Stimulated activated CD4-positive, alpha-beta T cell treated with anti-CD3 and anti-CD28 coated beads, Interleukin-4, amount 100 ng/mL, for 24 hours (primary cell): Measurements from ENCODE around the gene NPEPPS.
A peak's percentile ranks its signal among the peaks of the same experiment; 100 is the strongest.

Experiments
- DNase-seq: peaks from one replicate; pipeline ENCODE4 v3.0.0-alpha.2; 2020

The NPEPPS gene

GRCh38 chr17:47634870-47635269 lies 104.0 kb downstream of the NPEPPS start:
- no peak for DNase-seq

- no peak for DNase-seq
Measured at GRCh38 chr17:47635734-47636133, 104.8 kb downstream of the NPEPPS start.

DNA sequence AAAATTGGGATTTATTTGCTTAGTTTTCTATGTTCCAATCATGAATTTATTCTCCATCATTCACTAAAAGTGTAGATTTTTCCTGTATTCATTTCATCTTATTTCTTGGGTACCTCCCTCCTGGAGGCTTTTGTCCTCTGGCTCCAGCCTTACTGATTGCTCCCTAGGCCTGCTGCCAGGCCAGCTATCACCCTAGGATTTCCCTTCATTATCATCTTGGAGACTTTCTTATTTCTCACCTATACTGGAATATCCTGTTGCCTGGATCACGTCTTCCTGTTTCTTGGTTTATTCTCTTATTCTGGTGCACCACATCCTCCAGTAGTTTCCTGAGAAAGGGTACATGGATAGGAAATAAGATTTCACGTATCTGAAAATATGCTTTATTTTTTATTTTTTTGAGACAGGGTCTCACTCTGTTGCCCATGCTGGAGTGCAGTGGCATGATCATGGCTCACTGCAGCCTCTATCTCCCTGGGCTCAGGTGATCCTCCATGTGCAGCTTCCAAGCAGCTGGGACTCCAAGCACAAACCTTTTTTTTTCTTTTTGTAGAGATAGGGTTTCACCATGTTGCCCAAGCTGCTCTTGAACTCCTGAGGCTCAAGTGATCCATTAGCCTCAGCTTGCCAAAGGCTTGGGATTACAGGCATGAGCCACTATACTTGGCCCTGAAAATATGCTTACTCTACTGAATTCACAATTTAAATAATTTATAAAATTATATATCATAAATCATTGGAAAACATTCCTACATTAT lies 105.5 kb downstream of the NPEPPS start:
- no peak for DNase-seq

- no peak for DNase-seq
Measured at GRCh38 chr17:47638903-47639302, 108.0 kb downstream of the NPEPPS start.

GRCh38 chr17:47640076-47640475 lies 109.2 kb downstream of the NPEPPS start:
- no peak for DNase-seq

- no peak for DNase-seq
Measured at GRCh38 chr17:47641202-47641601, 110.3 kb downstream of the NPEPPS start.

DNA sequence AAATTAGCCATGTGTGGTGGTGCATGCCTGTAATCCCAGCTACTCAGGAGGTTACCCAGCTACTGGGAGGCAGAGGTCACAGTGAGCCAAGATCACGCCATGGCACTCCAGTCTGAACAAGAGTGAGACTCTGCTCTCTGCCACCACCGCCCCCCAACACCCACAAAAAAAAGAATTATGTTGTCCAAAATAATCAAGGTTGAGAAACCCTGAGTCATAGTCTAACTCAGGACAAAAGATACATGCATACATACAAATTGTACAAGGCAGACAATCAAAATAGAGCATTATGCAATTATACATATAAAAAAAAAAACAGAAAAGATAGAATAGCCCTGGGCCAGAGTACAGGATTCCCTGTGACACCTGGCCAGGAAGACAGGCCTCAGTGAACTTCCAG lies 112.2 kb downstream of the NPEPPS start:
- no peak for DNase-seq

DNA sequence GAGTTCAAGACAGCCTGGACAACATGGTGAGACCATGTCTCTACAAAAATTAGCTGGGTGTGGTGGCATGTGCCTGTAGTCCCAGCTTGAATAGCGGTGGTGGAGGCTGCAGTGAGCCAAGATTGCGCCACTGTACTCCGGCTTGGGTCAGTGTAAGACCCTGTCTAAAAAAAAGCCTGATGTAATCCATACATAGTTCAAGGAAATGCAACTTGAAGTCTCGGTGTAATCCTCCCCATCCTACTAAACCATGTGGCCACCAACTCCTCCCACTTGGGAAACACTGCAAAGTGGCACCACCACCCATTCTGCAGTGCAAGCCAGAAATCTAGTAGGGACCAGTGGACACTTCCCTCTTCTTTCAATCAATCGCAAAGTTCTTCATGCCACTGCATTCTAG lies 113.4 kb downstream of the NPEPPS start:
- no peak for DNase-seq

GRCh38 chr17:47649153-47649971 lies 118.5 kb downstream of the NPEPPS start, which contains the start of gene KPNB1:
Gene KPNB1, plus strand, starts transcription at chr17:47649919. Its CDS starts 326 bp downstream, at chr17:47650245.
- DNase-seq = peak; percentile 98

DNA sequence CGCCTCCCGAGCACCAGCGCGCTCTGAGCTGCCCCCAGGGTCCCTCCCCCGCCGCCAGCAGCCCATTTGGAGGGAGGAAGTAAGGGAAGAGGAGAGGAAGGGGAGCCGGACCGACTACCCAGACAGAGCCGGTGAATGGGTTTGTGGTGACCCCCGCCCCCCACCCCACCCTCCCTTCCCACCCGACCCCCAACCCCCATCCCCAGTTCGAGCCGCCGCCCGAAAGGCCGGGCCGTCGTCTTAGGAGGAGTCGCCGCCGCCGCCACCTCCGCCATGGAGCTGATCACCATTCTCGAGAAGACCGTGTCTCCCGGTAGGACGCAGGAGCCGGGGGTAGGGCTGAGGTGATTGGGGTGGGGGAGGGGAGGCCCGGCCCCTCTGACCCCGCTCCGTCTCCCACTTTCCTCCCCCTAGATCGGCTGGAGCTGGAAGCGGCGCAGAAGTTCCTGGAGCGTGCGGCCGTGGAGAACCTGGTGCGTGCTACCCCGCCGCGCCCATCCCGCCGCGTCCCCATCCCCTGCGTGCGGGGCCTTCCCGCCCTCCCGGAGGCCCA lies 119.1 kb downstream of the NPEPPS start:
- DNase-seq = peak; percentile 56

DNA sequence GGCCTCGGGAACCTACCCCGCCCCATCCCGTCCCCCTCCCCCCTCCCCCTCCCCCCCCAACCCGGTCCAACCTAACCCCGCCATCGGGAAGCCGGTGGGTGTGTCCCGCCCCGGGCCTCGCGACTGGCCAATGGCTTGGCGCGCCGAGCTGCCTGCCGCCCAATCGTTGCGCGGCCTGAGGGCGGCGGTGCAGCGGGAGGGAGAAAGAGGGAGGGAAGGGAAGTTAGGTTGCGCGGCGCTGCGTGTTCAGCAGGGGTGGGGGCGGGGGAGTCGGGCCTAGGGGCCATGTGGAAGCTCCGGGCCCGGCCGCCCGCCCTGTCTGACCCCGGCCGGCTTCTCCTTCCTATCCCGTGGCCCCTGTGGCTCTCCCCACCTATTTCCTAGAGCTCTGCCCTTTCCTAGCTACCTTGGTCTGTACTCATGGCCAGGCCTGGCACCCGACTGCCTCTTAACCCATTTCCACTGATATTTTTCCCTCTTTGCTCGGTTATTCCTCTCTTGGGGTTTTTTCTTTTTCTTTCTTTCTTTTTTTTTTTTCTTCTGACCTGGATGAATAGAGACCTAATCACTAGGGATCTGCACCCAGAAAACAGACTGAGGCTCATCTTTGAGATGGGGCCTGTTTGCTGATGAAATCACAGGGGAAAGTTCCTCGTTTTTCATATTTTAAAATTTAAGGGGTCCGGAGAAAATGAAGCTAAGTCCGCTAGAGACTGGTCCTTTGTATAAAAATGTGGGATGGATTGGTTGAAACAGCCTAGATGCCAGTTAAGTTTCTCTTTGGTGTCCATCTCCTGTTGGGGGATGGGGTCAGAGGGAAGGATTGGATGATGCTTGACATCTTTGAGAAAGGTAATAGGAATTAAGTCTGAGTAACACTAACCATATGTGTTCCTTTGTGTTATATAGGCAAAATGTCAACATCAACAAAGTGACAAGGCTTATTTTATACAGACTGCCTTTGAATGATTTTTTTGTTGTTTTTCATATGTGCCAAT lies 119.9 kb downstream of the NPEPPS start:
- DNase-seq = peak; percentile 95

GRCh38 chr17:47651704-47652103 lies 120.8 kb downstream of the NPEPPS start:
- DNase-seq = no peak

DNA sequence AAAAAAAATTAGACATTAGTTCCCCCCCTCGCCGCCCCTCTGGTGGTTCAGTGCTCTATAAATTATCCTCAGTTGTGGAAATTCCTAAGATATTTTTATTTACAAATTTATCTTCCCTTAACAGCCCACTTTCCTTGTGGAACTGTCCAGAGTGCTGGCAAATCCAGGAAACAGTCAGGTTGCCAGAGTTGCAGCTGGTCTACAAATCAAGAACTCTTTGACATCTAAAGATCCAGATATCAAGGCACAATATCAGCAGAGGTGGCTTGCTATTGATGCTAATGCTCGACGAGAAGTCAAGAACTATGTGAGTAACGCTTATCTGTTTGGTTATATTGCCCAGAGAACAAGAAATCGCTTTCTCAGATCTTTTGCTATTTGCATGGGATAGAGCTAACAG lies 121.7 kb downstream of the NPEPPS start:
- no peak for DNase-seq

- DNase-seq = no peak
Measured at GRCh38 chr17:47653442-47653841, 122.5 kb downstream of the NPEPPS start.

DNA sequence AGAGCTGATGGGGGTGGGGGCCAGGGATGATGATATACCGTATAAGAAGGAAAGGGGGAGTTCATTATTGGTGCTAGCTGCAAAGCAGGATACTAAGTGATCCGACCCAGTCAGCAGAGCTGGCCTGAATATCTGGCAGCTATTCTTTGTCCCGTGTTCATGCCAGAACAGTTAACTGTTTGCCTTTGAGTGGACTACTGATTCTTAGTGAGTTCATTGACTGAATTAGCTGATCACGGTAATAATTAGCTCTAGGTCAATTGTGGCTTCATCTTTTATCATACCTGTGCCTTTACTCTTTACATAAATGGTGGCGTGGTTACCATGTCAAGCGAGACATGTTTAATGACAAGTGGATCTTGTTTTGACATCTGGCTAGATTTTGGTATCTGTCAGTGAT lies 124.1 kb downstream of the NPEPPS start:
- DNase-seq = no peak

DNA sequence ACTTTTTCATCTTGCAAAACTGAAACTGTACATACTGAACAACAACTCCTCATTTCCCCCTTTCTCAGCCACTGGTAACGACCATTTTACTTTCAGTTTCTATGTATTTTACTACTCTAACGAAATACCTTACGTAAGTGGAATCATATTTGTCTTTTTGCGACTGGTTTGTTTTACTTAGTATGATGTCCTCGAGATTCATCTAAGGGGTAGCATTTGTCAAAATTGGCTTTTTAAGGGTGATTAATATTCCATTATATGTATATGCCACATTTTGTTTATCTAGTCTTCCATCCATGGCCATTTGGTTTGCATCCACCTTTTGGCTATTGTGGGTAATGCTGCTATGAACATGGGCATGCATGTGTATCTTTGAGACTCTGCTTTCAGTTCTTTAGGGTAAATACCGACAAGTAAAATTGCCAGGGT lies 129.2 kb downstream of the NPEPPS start:
- DNase-seq = no peak

DNA sequence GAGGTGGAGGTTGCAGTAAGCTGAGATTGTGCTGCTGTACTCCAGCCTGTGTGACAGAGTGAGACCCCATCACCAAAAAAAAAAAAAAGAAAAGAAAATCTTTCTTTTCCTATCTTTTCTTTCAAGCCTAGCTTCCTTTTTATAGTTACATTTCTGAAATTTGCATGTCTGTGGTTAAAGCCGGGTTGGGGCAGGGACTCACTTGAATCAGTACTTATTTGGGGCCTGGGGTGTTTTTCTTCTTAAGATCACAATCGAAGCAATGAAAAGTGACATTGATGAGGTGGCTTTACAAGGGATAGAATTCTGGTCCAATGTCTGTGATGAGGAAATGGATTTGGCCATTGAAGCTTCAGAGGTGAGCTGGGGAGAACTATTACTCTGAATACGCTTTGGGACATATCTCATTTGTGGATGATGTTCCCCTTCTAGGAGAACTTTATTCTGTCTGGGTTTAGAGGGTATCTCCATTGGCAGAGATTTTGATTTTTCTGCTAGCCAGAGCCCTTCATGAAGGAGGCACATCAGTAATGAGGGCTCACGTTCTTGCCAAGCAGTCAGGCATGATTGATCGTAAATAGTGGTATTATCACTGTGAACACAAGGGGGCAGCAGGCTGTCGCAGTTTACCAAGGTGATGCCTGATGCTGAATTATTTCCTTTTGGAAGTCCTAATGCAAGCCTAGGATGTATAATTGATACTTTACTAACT lies 133.2 kb downstream of the NPEPPS start:
- DNase-seq = peak; percentile 69

DNA sequence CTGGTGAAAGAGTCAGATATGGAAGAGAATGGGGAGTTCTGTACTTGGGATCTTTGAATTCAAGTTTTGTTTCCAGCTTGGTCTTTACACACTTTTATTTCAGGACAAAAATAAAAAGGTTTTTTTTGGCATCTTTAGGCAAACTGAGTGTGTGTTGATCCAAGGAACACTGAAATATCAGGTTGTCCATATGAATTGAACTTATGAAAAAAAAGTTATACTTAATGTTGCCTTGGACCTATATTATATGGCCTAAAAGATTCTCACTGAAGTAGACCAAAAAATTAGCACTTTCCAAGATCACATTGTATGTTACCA lies 133.7 kb downstream of the NPEPPS start:
- no peak for DNase-seq

- no peak for DNase-seq
Measured at GRCh38 chr17:47665655-47666054, 134.7 kb downstream of the NPEPPS start.

- no peak for DNase-seq
Measured at GRCh38 chr17:47669081-47669480, 138.2 kb downstream of the NPEPPS start.

DNA sequence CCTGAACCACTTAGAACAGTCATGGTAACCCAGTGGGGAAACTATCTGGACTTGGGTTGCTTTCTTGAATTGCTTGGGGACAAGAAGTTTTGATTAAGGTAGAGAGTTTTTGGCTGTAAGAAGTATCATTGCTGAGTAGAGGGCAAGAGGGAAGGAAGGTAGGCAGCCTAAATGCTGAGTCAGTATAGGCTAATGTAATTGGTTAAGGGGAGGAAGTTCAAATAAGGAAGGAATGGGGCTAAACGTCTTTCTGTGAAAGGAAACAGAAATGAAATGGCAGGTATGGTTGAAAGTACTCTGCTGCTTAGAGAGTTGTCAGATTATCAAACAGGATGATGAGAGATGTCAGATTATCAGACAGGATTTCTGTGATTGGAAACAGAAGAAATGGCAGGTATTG lies 139.2 kb downstream of the NPEPPS start:
- no peak for DNase-seq
